GM12878 (cell line): ENCODE data around the gene WWOX. TPM values are rescaled to one million over a fixed set of nuclear protein-coding genes. Genes with fewer than 3 reads are reported as not detected.
A peak's percentile ranks its signal among the peaks of the same experiment; 100 is the strongest.

Experiments used
- ATAC-seq: fragments of 200-7000 bp; cut with Tn5 transposase; 3 replicates; pipeline ENCODE4 v1.9.1; 2020; ENCODE audit warnings: mild to moderate bottlenecking, moderate library complexity
- BruUV-seq: library from RNA; stranded (reverse); fragments of 400-500 nt; replicated peaks from 2 replicates; lab custom pipeline; 2021; lab: Mats Ljungman, UMichigan
- CTCF ChIA-PET: fragments of 300-600 bp; sonication (Branson Sonifier 250); formaldehyde crosslinking; extraction: SDS; loops from one replicate; lab custom pipeline; 2021; ENCODE audit warnings: inconsistent platforms; lab: Yijun Ruan, JAX
- POLR2A ChIA-PET: fragments of 350-600 bp; formaldehyde crosslinking; extraction: SDS; loops from one replicate; lab custom pipeline; 2021; ENCODE audit warnings: inconsistent platforms; lab: Charles Lee
- RAD21 ChIA-PET: fragments of 300-600 bp; sonication (Branson Sonifier 250); formaldehyde crosslinking; loops from one replicate; lab custom pipeline; 2023; ENCODE audit warnings: antibody characterized with exemption; ENCODE audit not compliant: unreplicated experiment; lab: Charles Lee
- SMC1A ChIA-PET: fragments of 300-600 bp; sonication (Branson Sonifier 250); formaldehyde crosslinking; loops from one replicate; lab custom pipeline; 2023; ENCODE audit not compliant: unreplicated experiment, uncharacterized antibody; lab: Charles Lee
- DNase-seq: peaks from one replicate; pipeline ENCODE4 v3.0.0-alpha.2; 2011; ENCODE audit warnings: low read depth, low spot score
- FAIRE-seq: peaks from 3 replicates; lab custom pipeline; 2011; peaks lifted over from hg19 to GRCh38; lab: Jason Lieb, UNC
- H2AFZ ChIP-seq: 2 replicates; pipeline ENCODE4 v1.6.0; 2011; ENCODE audit warnings: low read depth, low read length, control low read depth; ENCODE audit not compliant: control insufficient read depth
- H3K27ac ChIP-seq: 2 replicates; pipeline ENCODE4 v1.5.1; 2011; ENCODE audit warnings: control low read depth; ENCODE audit not compliant: control insufficient read depth, insufficient read depth
- H3K27me3 ChIP-seq, 2 experiments: replicated peaks in 1 of 2; 2 replicates each; pipeline versions ENCODE4 v1.6.0 to v1.6.1; 2011; ENCODE audit warnings: low read length in 1 of 2; ENCODE audit not compliant: control insufficient read depth in 2 of 2, insufficient read depth in 2 of 2
- H3K36me3 ChIP-seq, 2 experiments: 2 replicates each; pipeline ENCODE4 v1.5.1; 2011; ENCODE audit warnings: low read length in 1 of 2; ENCODE audit not compliant: control insufficient read depth in 2 of 2, insufficient read depth in 2 of 2
- H3K4me1 ChIP-seq: 2 replicates; pipeline ENCODE4 v1.6.1; 2011; ENCODE audit warnings: mild to moderate bottlenecking, low read length, moderate library complexity, mixed read lengths; ENCODE audit not compliant: control insufficient read depth, insufficient read depth
- H3K4me2 ChIP-seq: 2 replicates; pipeline ENCODE4 v1.6.0; 2011; ENCODE audit warnings: control low read depth; ENCODE audit not compliant: control insufficient read depth, insufficient read depth
- H3K4me3 ChIP-seq: fragments of 200-600 bp; sonication (generic); 2 replicates; pipeline ENCODE4 v1.5.1; 2016
- H3K79me2 ChIP-seq: 2 replicates; pipeline ENCODE4 v1.6.0; 2011; ENCODE audit warnings: low read length; ENCODE audit not compliant: control insufficient read depth, insufficient read depth
- H3K9ac ChIP-seq: 2 replicates; pipeline ENCODE4 v1.8.0; 2011; ENCODE audit warnings: low read length, control low read depth, mixed read lengths; ENCODE audit not compliant: control insufficient read depth, insufficient read depth
- H3K9me3 ChIP-seq: replicated peaks from 3 replicates; pipeline ENCODE4 v1.5.1; 2011; ENCODE audit warnings: mild to moderate bottlenecking, low read length; ENCODE audit not compliant: control insufficient read depth, insufficient read depth
- H4K20me1 ChIP-seq: 2 replicates; pipeline ENCODE4 v1.6.0; 2011; ENCODE audit not compliant: control insufficient read depth, insufficient read depth
- BACH1 ChIP-seq: fragments of 450-650 bp; IDR thresholded peaks from 2 replicates; pipeline ENCODE4 v1.6.1; 2017; ENCODE audit warnings: mild to moderate bottlenecking, borderline replicate concordance
- CHD1 ChIP-seq: IDR thresholded peaks from 2 replicates; pipeline ENCODE4 v1.6.1; 2012; ENCODE audit warnings: low read depth, low read length, improper control_type of control experiment
- EGR1 ChIP-seq, 2 experiments: IDR thresholded peaks; 1 replicate in 1 of 2; 2 replicates in 1 of 2; pipeline ENCODE4 v1.6.1; 2011 to 2012; ENCODE audit warnings: low read depth in 2 of 2, low read length in 2 of 2, borderline replicate concordance in 1 of 2, mild to moderate bottlenecking in 1 of 2, moderate library complexity in 1 of 2
- ESRRA ChIP-seq: IDR thresholded peaks from 2 replicates; pipeline ENCODE4 v1.6.1; 2012; ENCODE audit warnings: mild to moderate bottlenecking, low read length, improper control_type of control experiment
- GABPA ChIP-seq: IDR thresholded peaks from 2 replicates; pipeline ENCODE4 v1.6.1; 2014; ENCODE audit warnings: antibody characterized with exemption, low read depth, mild to moderate bottlenecking, inconsistent platforms
- HDAC2 ChIP-seq: fragments of 200-600 bp; sonication (generic); IDR thresholded peaks from 2 replicates; pipeline ENCODE4 v1.6.1; 2017
- JUND ChIP-seq: IDR thresholded peaks from 2 replicates; pipeline ENCODE4 v1.6.1; 2012; ENCODE audit warnings: low read depth, mild to moderate bottlenecking, low read length, improper control_type of control experiment, moderate library complexity
- NBN ChIP-seq: fragments of 450-650 bp; IDR thresholded peaks from 2 replicates; pipeline ENCODE4 v1.6.1; 2016
- NFYA ChIP-seq: IDR thresholded peaks from 2 replicates; pipeline ENCODE4 v1.6.1; 2011; ENCODE audit warnings: low read depth, mild to moderate bottlenecking, low read length, improper control_type of control experiment, borderline replicate concordance
- POLR2AphosphoS5 ChIP-seq: IDR thresholded peaks from 2 replicates; pipeline ENCODE4 v1.6.1; 2011; ENCODE audit warnings: mild to moderate bottlenecking, low read length, inconsistent platforms
- RAD21 ChIP-seq: IDR thresholded peaks from 2 replicates; pipeline ENCODE4 v1.6.1; 2011; ENCODE audit warnings: mild to moderate bottlenecking, low read depth, low read length, moderate library complexity; ENCODE audit not compliant: insufficient read depth
- RFX5 ChIP-seq: IDR thresholded peaks from 2 replicates; pipeline ENCODE4 v1.6.1; 2011; ENCODE audit warnings: low read depth, low read length, improper control_type of control experiment
- SREBF1 ChIP-seq: IDR thresholded peaks from 2 replicates; pipeline ENCODE4 v1.6.1; 2012; ENCODE audit warnings: mild to moderate bottlenecking, low read length
- STAT1 ChIP-seq: fragments of 450-650 bp; conservative IDR thresholded peaks from 2 replicates; pipeline ENCODE4 v1.6.1; 2014; ENCODE audit warnings: antibody characterized with exemption, mild to moderate bottlenecking
- TCF7 ChIP-seq: IDR thresholded peaks from 2 replicates; pipeline ENCODE4 v1.6.1; 2014; ENCODE audit warnings: antibody characterized with exemption, borderline replicate concordance
- USF1 ChIP-seq: IDR thresholded peaks from 2 replicates; pipeline ENCODE4 v1.6.1; 2011; ENCODE audit warnings: borderline replicate concordance, low read depth, mild to moderate bottlenecking, moderate library complexity, mixed read lengths, low read length; ENCODE audit not compliant: insufficient read depth; ENCODE audit errors: extremely low read length
- USF2 ChIP-seq: IDR thresholded peaks from 2 replicates; pipeline ENCODE4 v1.6.1; 2011; ENCODE audit warnings: low read depth, low read length, improper control_type of control experiment, borderline replicate concordance
- ZNF217 ChIP-seq: fragments of 450-650 bp; IDR thresholded peaks from 2 replicates; pipeline ENCODE4 v1.6.1; 2017; ENCODE audit warnings: antibody characterized with exemption, mild to moderate bottlenecking
- ZNF24 ChIP-seq: fragments of 450-650 bp; IDR thresholded peaks from 2 replicates; pipeline ENCODE4 v1.6.1; 2017; ENCODE audit warnings: antibody characterized with exemption, mild to moderate bottlenecking
- WGBS: methylation state at CpG from one replicate; pipeline ENCODE4 v1.1.6; 2016; ENCODE audit warnings: low lambda C conversion rate; ENCODE audit not compliant: insufficient replicate concordance, insufficient coverage; ENCODE audit errors: missing lambda C conversion rate; 5-methylcytosine and 5-hydroxymethylcytosine counted together
- in situ Hi-C: fragments of 300-500 bp; cut with MboI; formaldehyde crosslinking; loops from 9 replicates; pipeline ENCODE4 v1.14.3; 2018; ENCODE audit warnings: mixed read lengths
- intact Hi-C: fragments of 100-400 bp; cut with micrococcal nuclease; formaldehyde crosslinking; loops from one replicate; pipeline ENCODE4 v1.14.2; 2022; ENCODE audit not compliant: unreplicated experiment
- polyA plus RNA-seq, 11 experiments: library from polyadenylated mRNA; depleted of rRNA in 4 of 11; unstranded in 6 of 11; stranded (reverse) in 5 of 11; fragments of >200 nt; fragmentation: Nextera tagmentation in 4 of 11; fragmentation: Illumina TruSeq in 1 of 11; extraction: Ambion mirVana in 4 of 11; extraction: Trizol in 1 of 11; gene quantifications; 1 replicate in 1 of 11; 2 replicates in 10 of 11; pipeline versions ENCODE4 v1.2.1 to v1.2.3, GENCODE V29; 2011 to 2016; ENCODE audit warnings: inconsistent platforms in 2 of 11, missing spikeins in 2 of 11, low read depth in 1 of 11
- total RNA-seq, 4 experiments: library from RNA; depleted of rRNA in 3 of 4; stranded (reverse); fragments of >200 nt in 3 of 4; fragmentation: Illumina TruSeq in 1 of 4; extraction: Trizol in 1 of 4; gene quantifications; 2 replicates each; pipeline versions ENCODE4 v1.2.1 to v1.2.3, GENCODE V29; 2013 to 2021

Gene WWOX
- total and polyA plus RNA-seq, 10 of the 15 experiments (the other 5 are each of a cell fraction or from before 2014, with no cell fraction given) = 2.8 to 24.4 (median 17.8) TPM

- no peaks in the 10 kb centered on the region for H3K36me3 ChIP-seq
- H3K4me3 ChIP-seq = peak overlapping the region; percentile 81
- FAIRE-seq = no peak
- in situ Hi-C loops = loop anchor here (10.0 kb wide), 1 partner anchor 884 kb away; no protein-coding TSS in a partner anchor
- no peaks in the 10 kb centered on the region; the same call in 2 of the 3 replicates for H3K9me3 ChIP-seq
- CTCF ChIA-PET = interaction anchor here (1.3 to 3.2 kb wide), 5 partner anchors 9 to 95 kb away, joined by 3 to 12 read pairs (median 9); no protein-coding TSS in a partner anchor
- TF ChIP-seq NBN (no peak), EGR1 (IDR thresholded peaks at IDR 0.05; ENCODE audit: borderline replicate concordance in 1 of 2, low read depth in 2 of 2, low read length in 2 of 2) (no peak), ZNF24 (no peak), CHD1 (no peak), POLR2AphosphoS5 (no peak), JUND (no peak), TCF7 (no peak), USF1 (no peak), BACH1 (no peak), ZNF217 (no peak), NFYA (no peak), RAD21 (no peak), SREBF1 (no peak), USF2 (no peak), ESRRA (no peak), GABPA (no peak), HDAC2 (no peak), STAT1 (no peak), RFX5 (no peak)
- TF ChIP-seq, all 136 proteins: peak for 0
- peak overlapping the region; percentile 72 for H3K4me2 ChIP-seq
- ChIA-PET RAD21 (interaction anchor here (0.6 to 1.4 kb wide), 2 partner anchors 39 to 96 kb away, joined by 3 read pairs; no protein-coding TSS in a partner anchor), SMC1A (interaction anchor here (0.7 to 1.6 kb wide), 4 partner anchors 11 to 422 kb away, joined by 3 to 6 read pairs (median 4); no protein-coding TSS in a partner anchor), POLR2A (interaction anchor here (0.6 kb wide), 1 partner anchor 8 kb away, joined by 6 read pairs; no protein-coding TSS in a partner anchor)
- ATAC-seq (no peak), DNase-seq (no peak)
- H3K27me3 ChIP-seq = no peaks in the 10 kb centered on the region
- peaks cover 10% of the 10 kb centered on the region; the same call in 1 of the 2 replicates for H3K4me1 ChIP-seq
- peak overlapping the region; percentile 27 for H3K9ac ChIP-seq
- peak overlapping the region; percentile 78 for H2AFZ ChIP-seq
- H3K79me2 ChIP-seq = peaks cover 4% of the 10 kb centered on the region
- 50% methylated on average over 12 of the region's 12 CpGs for WGBS
- no peaks in the 10 kb centered on the region for H4K20me1 ChIP-seq
- intact Hi-C loops = loop anchor here (1.0 to 5.0 kb wide), 2 partner anchors 141 to 423 kb away; no protein-coding TSS in a partner anchor
- peak overlapping the region; percentile 63 for H3K27ac ChIP-seq
- BruUV-seq = no TSS peak
These were observed 721 bp upstream of the WWOX start for GRCh38 chr16:78098595-78099270.
